OCI-LY3 (cell line): Measurements from ENCODE around the gene C1RL.

ENCODE experiments used
- CTCF ChIP-seq: fragments of 200-600, 300-600 bp; sonication (generic); IDR thresholded peaks from 2 replicates; pipeline ENCODE4 v1.5.1; 2014; ENCODE audit warnings: antibody characterized with exemption, low read length, low read depth
- EZH2phosphoT487 ChIP-seq: fragments of 200-600 bp; shearing (Covaris generic); IDR thresholded peaks from 2 replicates; pipeline ENCODE4 v1.6.1; 2018; ENCODE audit warnings: antibody characterized with exemption, mixed run types, low read depth

- TF ChIP-seq CTCF (no peak), EZH2phosphoT487 (no peak)
These were observed 46.0 kb upstream of the C1RL start for GRCh38 chr12:7154901-7155470.
